OCI-LY3 (cell line): ENCODE measurements around the gene FFAR3.

ENCODE experiments used
- CTCF ChIP-seq: fragments of 200-600, 300-600 bp; sonication (generic); IDR thresholded peaks from 2 replicates; pipeline ENCODE4 v1.5.1; 2014; ENCODE audit warnings: antibody characterized with exemption, low read length, low read depth
- EZH2phosphoT487 ChIP-seq: fragments of 200-600 bp; shearing (Covaris generic); IDR thresholded peaks from 2 replicates; pipeline ENCODE4 v1.6.1; 2018; ENCODE audit warnings: antibody characterized with exemption, mixed run types, low read depth

GRCh38 chr19:35310811-35311465 is 47.3 kb upstream of the FFAR3 start:
- TF ChIP-seq CTCF (no peak), EZH2phosphoT487 (no peak)
